ENCODE results near the gene CBX1. TPM values are rescaled to one million over a fixed set of nuclear protein-coding genes. Genes with fewer than 3 reads are reported as not detected.
A peak's percentile ranks its signal among the peaks of the same experiment; 100 is the strongest.
"Not testable (repeated sequence)": the region's sequence is repeated elsewhere in the genome, so short reads cannot be mapped to it uniquely, and the experiment has no call there.

Gene CBX1
- total RNA-seq, 1 donor from 2014 or later = 78.6 TPM

DNA sequence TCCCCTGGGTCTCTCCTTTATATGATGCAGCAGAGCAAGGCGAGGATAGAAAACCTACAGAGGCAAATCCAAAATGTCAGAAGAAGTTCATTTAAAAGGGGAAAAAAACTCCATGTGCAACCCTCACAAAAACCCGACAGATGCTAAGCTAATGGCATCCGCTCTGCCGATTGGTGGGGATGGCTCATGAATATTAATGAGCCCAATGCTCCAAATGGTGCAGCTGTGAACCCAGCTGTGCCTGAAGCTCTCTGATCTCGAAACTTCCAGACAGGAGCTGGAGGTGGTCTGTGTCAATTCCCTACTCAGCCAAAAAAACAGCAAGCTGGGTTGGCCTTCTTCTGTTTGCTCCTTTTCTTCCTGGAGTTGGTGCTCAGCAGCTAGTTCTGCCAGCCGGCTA is 21.8 kb upstream of the CBX1 start:
- peak; percentile 12 for DNase-seq

- no peak for DNase-seq
Measured at GRCh38 chr17:48122665-48123045, 21.4 kb upstream of the CBX1 start.

DNA sequence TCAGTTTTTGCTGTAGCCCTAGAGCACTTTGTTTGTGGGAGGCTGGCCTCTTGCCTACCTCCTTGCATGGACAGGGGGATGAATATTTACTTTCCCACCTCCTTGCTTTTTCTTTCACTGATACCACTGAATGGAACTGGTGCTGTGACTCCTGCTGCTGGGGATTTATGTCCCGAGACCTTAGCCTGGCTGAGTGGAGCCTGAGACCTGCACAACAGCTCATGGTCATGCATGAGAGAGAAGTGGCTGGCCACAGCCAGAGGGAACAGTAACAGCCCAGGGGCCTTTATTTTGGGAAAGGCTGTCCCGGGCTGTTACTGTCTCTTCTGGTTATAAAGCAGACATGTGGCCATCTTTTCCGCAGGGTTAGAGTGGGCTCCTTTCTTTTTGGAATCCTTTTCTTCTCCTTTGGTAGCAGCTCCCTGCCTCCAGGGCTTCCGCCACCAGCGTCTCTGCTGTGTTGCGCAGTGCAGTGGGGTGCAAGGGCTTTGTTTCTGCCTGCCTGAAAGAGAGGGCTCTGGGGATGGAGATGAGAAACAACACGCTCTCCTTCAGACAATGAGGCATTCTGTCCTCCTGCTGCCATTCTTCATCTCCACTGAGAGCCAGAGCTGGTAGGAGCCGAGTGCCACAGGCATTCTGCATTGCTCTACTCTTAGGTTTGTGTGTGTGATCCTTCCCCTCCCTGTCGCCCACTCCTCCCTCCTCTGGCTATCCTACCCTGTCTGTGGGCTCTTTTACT is 20.8 kb upstream of the CBX1 start:
- DNase-seq = peak; percentile 9

DNA sequence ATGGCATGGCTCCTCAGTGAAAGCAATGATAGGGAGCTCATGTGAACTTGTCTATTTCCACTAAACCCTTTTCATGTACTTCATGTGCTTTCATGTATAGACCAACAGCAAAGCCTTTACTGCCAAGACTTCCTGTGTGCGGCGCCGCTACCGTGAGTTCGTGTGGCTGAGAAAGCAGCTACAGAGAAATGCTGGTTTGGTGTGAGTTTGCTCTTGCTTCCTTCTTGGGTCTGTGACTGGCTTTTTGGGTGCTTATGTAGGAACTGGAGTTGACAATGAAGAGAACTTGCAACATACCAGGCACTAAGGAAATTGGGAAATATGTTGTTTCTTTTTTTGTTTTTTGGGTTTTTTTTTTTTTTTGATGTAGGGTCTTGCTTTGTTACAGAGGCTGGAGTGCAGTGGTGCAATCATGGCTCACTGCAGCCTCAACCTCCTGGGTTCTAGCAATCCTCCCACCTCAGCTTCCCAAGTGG is 12.0 kb upstream of the CBX1 start:
- no peak for DNase-seq

DNA sequence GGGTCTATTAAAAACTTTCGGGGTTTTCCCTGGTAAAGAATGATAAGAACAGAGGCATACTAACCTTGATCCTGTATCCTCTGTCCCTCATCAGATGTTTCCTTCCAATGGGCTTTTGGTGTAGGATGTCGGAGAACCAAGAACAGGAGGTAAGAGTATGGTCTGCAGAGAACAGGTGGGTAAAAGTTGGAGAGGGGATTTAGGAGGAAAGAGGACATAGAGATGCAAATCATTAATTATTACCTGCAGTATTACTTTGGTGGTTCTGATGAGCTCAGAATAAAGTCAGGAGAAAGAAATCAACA is 10.6 kb upstream of the CBX1 start:
- DNase-seq = no peak

DNA sequence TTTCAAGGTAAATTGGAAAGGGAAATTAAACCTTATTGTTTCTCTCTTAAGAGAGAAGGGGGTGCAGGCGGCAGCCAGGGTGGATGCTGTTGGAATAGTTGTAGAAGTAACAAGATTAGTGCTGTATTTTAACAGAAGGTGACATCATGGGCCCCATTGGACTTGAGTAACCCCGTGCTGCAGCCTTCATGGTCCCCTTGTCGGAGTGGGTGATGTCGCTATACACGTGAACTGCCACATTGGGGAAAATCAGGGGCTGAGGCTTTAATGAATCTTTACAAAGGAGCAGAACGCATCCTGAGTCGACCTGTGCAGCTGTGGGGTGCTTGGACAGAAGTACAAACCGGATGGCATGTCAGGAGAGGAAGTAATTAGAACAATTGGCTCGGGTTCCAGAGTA is 9.5 kb upstream of the CBX1 start:
- no peak for DNase-seq

GRCh38 chr17:48107137-48108055 is 6.1 kb upstream of the CBX1 start, which contains the start of gene SNX11:
Gene SNX11 (plus strand): TSS chr17:48107766. CDS start chr17:48112044, 4,278 bp downstream.
- DNase-seq = peak; percentile 88

DNA sequence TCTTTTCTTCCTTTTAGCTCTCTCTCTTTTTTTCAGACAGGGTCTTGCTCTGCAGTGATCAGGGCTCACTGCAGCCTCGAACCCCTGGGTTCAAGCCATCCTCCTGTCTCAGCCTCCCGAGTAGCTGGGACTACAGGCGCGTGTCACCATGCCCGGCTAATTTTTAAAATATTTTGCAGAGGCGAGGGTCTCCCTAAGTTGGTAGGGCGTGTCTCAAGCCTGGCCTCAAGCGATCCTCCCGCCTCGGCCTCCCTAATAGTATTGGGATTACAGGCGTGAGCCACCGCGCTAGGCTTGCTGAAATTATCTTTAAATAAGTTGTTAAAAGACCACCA is 5.5 kb upstream of the CBX1 start:
- no peak for DNase-seq

DNA sequence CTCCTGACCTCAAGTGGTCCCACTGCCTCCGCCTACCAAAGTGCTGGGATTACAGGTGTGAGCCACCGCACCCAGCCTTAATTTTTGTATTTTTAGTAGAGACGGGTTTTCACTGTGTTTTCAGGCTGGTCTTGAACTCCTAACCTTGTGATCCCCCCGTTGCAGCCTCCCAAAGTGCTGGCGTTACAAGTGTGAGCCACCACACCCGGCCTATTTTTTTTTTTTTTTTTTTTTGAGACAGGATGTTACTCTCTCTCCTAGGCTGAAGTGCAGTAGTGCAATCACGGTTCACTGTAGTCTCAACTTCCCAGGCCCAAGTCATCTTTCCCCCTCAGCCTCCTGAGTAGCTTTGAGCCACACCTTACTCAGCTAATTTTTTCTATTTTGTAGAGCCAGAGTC is 3.2 kb upstream of the CBX1 start:
- DNase-seq = no peak

DNA sequence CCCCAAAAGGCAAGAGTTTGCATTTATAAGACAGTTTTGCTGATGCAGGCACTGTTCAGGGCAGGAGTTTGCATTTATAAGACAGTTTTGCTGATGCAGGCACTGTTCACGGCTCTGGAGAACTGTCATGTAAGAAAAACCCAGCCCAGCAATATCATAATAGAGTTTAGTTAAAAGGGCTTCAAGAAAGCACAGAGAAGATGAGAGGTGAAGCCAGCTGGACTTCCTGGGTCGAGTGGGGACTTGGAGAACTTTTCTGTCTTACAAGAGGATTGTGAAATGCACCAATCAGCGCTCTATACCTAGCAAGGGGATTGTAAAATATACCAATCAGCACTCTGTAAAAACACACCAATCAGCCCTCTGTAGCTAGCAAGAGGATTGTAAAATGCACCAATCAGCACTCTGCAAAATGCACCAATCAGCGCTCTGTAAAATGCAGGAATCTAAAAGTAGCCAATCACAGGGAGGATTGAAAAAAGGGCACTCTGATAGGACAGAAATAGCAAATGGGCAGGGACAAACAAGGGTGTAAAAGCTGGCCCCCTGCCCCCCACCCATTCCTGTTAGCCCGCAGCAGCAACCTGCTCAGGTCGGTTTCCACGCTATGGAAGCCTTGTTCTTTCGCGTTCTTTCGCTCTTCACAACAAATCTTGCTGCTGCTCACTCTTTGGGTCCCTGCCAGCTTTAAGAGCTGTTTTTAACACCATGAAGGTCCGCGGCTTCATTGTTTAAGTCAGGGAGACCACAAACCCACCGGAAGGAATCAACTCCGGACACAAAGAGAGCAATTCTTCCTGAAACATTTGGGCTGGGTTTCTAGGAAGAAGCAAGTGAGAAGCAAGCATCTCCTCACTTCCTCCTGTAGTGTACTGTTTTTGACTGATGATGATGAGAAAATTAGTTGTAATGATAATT is 1.8 kb upstream of the CBX1 start:
- no peak for DNase-seq

DNA sequence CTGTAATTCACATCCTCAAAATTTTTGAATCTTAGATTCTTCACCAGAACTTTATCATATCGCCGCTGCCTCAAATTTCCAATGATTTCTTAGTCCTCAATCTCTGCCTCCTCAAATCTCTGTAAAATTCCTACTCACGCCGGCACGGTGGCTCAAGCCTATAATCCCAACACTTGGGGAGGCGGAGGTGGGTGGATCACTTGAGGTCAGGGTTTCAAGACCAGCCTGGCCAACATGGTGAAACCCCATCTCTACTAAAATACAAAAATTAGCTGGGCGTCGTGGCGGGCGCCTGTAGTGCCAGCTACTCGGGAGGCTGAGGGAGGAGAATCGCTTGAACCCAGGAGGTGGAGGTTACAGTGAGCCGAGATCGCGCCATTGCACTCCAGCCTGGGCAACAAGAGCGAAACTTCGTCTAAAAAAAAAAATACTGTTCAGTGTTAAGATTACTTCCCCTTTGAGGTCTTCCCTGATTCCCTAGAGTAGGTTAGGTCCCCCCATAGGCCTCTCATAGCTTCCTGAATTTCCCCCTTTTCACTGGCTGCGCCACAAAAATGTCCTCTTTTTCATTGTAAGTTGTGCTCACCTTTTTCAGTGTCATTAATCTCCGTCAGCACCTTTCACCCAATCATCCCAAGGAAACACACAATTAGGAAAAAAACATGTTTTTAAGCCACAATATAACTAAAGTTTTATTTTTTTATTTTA is 919 bp upstream of the CBX1 start:
- DNase-seq = no peak

- DNase-seq = peak; percentile 44
Measured at GRCh38 chr17:48100591-48101011, 677 bp downstream of the CBX1 start.

- DNase-seq = no peak
Measured at GRCh38 chr17:48100160-48100559, 1.1 kb downstream of the CBX1 start.

DNA sequence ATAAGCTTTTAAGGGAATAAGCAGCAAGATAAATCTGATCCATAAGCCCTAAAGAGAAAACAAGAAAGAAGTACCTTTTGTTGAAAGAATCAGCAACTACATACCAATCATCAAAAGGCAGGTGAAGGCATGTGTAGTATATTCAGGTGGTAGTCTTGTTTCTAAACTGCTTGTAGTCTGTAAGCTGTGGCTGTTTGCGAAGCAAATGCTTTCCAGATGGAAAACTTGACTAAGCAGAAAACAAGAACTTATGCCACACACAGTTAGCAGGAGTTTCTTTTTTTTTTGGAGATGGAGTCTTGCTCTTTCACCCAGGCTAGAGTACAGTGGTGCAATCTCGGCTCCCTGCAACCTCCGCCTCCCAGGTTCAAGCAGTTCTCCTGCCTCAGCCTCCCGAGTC is 5.7 kb downstream of the CBX1 start:
- no peak for DNase-seq

DNA sequence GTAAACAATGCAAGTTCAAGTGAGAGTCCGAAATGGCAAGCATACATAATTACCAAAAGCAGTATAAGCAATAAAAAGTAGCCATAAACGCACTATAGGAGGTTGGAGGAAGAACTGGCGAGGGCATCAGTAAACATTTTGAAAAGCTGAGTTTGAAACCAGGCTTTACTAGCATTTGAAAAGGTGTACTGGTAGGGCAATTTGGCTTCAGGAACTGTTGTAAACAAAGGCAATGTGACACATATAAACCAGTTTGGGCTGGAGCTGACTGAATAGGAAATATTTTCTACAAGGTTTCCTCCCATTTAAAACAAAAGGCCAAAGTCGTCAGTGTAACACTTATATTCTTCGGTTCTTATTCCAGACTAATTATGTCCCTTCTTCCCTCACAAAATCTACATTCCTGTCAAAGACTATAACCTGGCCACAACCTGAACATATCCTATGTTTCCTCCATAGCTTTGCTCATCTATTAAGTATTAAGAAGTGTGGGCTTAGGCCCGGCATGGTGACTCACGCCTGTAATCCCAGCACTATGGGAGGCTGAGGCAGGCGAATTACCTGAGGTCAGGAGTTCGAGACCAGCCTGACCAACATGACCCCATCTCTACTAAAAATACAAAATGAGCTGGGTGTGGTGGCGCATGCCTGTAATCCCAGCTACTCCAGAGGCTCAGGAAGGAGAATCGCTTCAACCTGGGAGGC is 7.8 kb downstream of the CBX1 start:
- DNase-seq = no peak

GRCh38 chr17:48084932-48085331 is 16.3 kb downstream of the CBX1 start:
- DNase-seq = no peak

DNA sequence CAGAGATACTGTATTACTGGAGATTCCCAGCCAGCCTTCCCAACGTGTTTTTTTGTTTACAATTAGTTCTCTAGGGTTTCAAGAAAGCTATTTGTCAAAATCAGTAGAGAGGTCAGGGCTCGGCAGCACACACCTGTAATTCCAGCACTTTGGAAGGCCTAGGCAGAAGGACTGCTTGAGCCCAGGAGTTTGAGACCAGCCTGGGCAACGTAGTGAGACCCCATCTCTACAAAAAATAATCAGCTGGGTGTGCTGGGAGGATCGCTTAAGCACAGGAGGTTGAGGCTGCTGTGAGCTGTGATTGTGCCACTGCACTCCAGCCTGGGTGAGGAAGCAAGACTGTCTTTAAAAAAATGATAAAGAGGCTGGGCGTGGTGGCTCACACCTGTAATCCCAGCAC is 19.4 kb downstream of the CBX1 start:
- DNase-seq = no peak

DNA sequence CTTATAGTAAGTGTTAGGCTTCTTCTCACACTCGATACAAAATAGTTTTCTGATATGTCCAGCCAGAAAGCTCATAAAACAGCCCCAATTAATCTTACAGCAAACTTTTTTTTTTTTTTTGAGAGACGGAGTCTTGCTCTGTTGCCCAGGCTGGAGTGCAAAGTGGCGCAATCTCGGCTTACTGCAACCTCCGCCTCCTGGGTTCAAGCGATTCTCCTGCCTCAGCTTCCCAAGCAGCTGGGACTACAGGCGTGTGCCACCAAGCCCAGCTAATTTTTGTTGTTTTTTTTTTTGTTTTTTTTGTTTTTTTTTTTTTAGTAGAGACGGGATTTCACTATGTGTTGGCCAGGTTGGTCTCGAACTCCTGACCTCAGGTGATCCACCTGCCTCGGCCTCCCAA is 24.1 kb downstream of the CBX1 start:
- DNase-seq = not testable (repeated sequence)

- DNase-seq = no peak
Measured at GRCh38 chr17:48074322-48075081, 26.8 kb downstream of the CBX1 start.

DNA sequence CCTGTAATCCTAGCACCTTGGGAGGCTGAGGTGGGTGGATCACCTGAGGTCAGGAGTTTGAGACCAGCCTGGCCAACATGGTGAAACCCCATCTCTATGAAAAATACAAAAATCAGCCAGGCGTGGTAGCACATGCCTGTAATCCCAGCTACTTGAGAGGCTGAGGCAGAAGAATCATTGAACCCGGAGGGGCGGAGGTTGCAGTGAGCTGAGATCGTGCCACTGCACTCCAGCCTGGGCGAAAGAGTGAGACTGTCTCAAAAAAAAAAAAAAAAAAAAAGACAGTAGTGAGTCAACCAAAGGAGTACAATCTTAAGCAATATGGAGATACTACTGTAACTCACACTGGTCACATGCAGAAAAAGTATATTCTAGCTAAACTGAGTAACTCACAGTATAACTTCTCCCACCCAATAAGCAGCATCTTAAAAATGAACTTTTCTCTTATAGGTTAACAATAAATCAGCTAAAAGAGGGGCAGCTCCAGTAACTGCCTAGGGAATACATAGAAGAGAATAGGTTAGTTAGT is 27.6 kb downstream of the CBX1 start:
- DNase-seq = not testable (repeated sequence)

All from occipital lobe (tissue), 2 donors.